22Rv1 (cell line): Measurements from ENCODE around the gene COLEC12.

Experiments used
- H3K27ac ChIP-seq: fragments of 450-650 bp; 2 replicates; pipeline ENCODE4 v1.5.1; 2017
- CTCF ChIP-seq: fragments of 450-650 bp; IDR thresholded peaks from 2 replicates; pipeline ENCODE4 v1.5.1; 2017; ENCODE audit warnings: mild to moderate bottlenecking
- ZFX ChIP-seq: fragments of 450-650 bp; IDR thresholded peaks from 2 replicates; pipeline ENCODE4 v1.6.1; 2017; ENCODE audit warnings: antibody characterized with exemption, borderline replicate concordance

The COLEC12 gene

GRCh38 chr18:346600-346999 is 153.9 kb downstream of the COLEC12 start:
- TF ChIP-seq CTCF: no peak
- no peak for TF ChIP-seq ZFX
- no peak overlapping the region for H3K27ac ChIP-seq

- no peak for TF ChIP-seq CTCF
- no peak for TF ChIP-seq ZFX
- no peak overlapping the region for H3K27ac ChIP-seq
These were observed 159.4 kb downstream of the COLEC12 start for GRCh38 chr18:341102-341501.

- no peak overlapping the region for H3K27ac ChIP-seq
- TF ChIP-seq ZFX (no peak), CTCF (no peak)
These were observed 160.5 kb downstream of the COLEC12 start for GRCh38 chr18:340044-340443.

GRCh38 chr18:339200-339599 is 161.3 kb downstream of the COLEC12 start:
- no peak overlapping the region for H3K27ac ChIP-seq
- no peak for TF ChIP-seq ZFX
- TF ChIP-seq CTCF: no peak

GRCh38 chr18:336713-337112 is 163.8 kb downstream of the COLEC12 start:
- peak overlapping the region; percentile 29; the same call in 1 of the 2 replicates for H3K27ac ChIP-seq
- TF ChIP-seq ZFX: no peak
- TF ChIP-seq CTCF: no peak

GRCh38 chr18:335733-336132 is 164.8 kb downstream of the COLEC12 start:
- TF ChIP-seq ZFX (no peak), CTCF (no peak)
- peak overlapping the region; percentile 29 for H3K27ac ChIP-seq

GRCh38 chr18:334575-335132 is 165.8 kb downstream of the COLEC12 start:
- TF ChIP-seq ZFX (no peak), CTCF (no peak)
- no peak overlapping the region for H3K27ac ChIP-seq
